Sciatic nerve (tissue), 2 donors: ENCODE data around the gene RHBDF1. TPM values are rescaled to one million over a fixed set of nuclear protein-coding genes. Genes with fewer than 3 reads are reported as not detected.

Experiments
- ATAC-seq: fragments of 200-7000 bp; cut with Tn5 transposase; one replicate; pipeline ENCODE4 v1.9.1; 2020; ENCODE audit warnings: mild to moderate bottlenecking, moderate library complexity
- DNase-seq: peaks from one replicate; pipeline ENCODE4 v3.0.0-alpha.2; 2020; ENCODE audit warnings: low spot score
- intact Hi-C: fragments of 100-400 bp; cut with DNase I; formaldehyde crosslinking; loops from one replicate; pipeline ENCODE4 v1.14.2; 2022
- total RNA-seq: library from RNA; stranded (reverse); fragmentation: NEBNext Ultra II Directional; extraction: Animal tissue kit (Norgen Biotek cat#: 25700); gene quantifications from one replicate; pipeline ENCODE4 v1.2.1, GENCODE V29; 2021
- donor health status: DM: no; HTN: no; CAD: no.
- donor health status: DM: no; HTN: no; CAD: no.

RHBDF1 gene
- total RNA-seq, 1 donor from 2014 or later: 116 TPM

GRCh38 chr16:97822-98221 lies 25.4 kb upstream of the RHBDF1 start:
- intact Hi-C loops: loop anchor here (2.0 kb wide), 1 partner anchor 33 kb away; no protein-coding TSS in a partner anchor
- no peak for ATAC-seq

GRCh38 chr16:96935-97381 lies 24.5 kb upstream of the RHBDF1 start:
- DNase-seq: peak; percentile 93
- ATAC-seq: peak; percentile 88
- intact Hi-C loops: loop anchor here (2.0 kb wide), 1 partner anchor 32 kb away; no protein-coding TSS in a partner anchor

More at GRCh38 chr16:97822-98221, 25.4 kb upstream of the RHBDF1 start:
- no peak for DNase-seq

GRCh38 chr16:94918-95265 lies 22.5 kb upstream of the RHBDF1 start:
- intact Hi-C loops: no loop called here
- ATAC-seq (no peak), DNase-seq (no peak)

GRCh38 chr16:92431-93339 lies 20.3 kb upstream of the RHBDF1 start:
- intact Hi-C loops: no loop called here
- ATAC-seq (no peak), DNase-seq (no peak)

GRCh38 chr16:91484-91883 lies 19.1 kb upstream of the RHBDF1 start:
- ATAC-seq (peak; percentile 37), DNase-seq (no peak)
- intact Hi-C loops: no loop called here

- intact Hi-C loops: no loop called here
- DNase-seq (no peak), ATAC-seq (no peak)
These were observed 17.2 kb upstream of the RHBDF1 start for GRCh38 chr16:89391-90302.

- DNase-seq (no peak), ATAC-seq (no peak)
- intact Hi-C loops: no loop called here
These were observed 16.2 kb upstream of the RHBDF1 start for GRCh38 chr16:88613-89012.

GRCh38 chr16:86483-86952 lies 14.1 kb upstream of the RHBDF1 start:
- intact Hi-C loops: no loop called here
- no peak for DNase-seq

GRCh38 chr16:85865-86264 lies 13.4 kb upstream of the RHBDF1 start:
- intact Hi-C loops: no loop called here
- DNase-seq (no peak), ATAC-seq (no peak)

More at GRCh38 chr16:86483-86952, 14.1 kb upstream of the RHBDF1 start:
- no peak for ATAC-seq

- intact Hi-C loops: no loop called here
- DNase-seq (no peak), ATAC-seq (peak; percentile 2)
These were observed 13.0 kb upstream of the RHBDF1 start for GRCh38 chr16:85407-85782.

GRCh38 chr16:84718-85406 lies 12.4 kb upstream of the RHBDF1 start:
- DNase-seq (no peak), ATAC-seq (peak; percentile 84)
- intact Hi-C loops: no loop called here

- ATAC-seq (peak; percentile 29), DNase-seq (no peak)
- intact Hi-C loops: no loop called here
These were observed 11.6 kb upstream of the RHBDF1 start for GRCh38 chr16:83781-84615.

- DNase-seq: no peak
- intact Hi-C loops: no loop called here
- ATAC-seq: no peak
These were observed 10.7 kb upstream of the RHBDF1 start for GRCh38 chr16:83060-83603.

GRCh38 chr16:79151-80054 lies 7.0 kb upstream of the RHBDF1 start:
- ATAC-seq (no peak), DNase-seq (no peak)
- intact Hi-C loops: no loop called here

- ATAC-seq: no peak
- no peak for DNase-seq
- intact Hi-C loops: no loop called here
These were observed 6.2 kb upstream of the RHBDF1 start for GRCh38 chr16:78444-79150.

- intact Hi-C loops: no loop called here
- peak; percentile 94 for DNase-seq
- peak; percentile 54 for ATAC-seq
These were observed 5.5 kb upstream of the RHBDF1 start, which contains the start of gene MPG for GRCh38 chr16:77807-78443. Gene MPG (plus strand): TSS chr16:78225. CDS start chr16:78310, 85 bp downstream.
